Choroid plexus epithelial cell (primary cell): ENCODE results near the gene PLCH1.
A peak's percentile ranks its signal among the peaks of the same experiment; 100 is the strongest.

ENCODE experiments used
- DNase-seq: peaks from one replicate; pipeline ENCODE4 v3.0.0-alpha.2; 2010; ENCODE audit warnings: low read depth
- H3K4me3 ChIP-seq: 2 replicates; pipeline ENCODE4 v1.5.1; 2011; ENCODE audit warnings: low read depth, mild to moderate bottlenecking, control low read depth, low read length, moderate library complexity
- CTCF ChIP-seq: conservative IDR thresholded peaks from 2 replicates; pipeline ENCODE4 v1.5.1; 2011; ENCODE audit warnings: low read depth, mild to moderate bottlenecking, control low read depth, inconsistent platforms, low read length, moderate library complexity

The PLCH1 gene

GRCh38 chr3:155394240-155394639, 350.6 kb downstream of the PLCH1 start:
- H3K4me3 ChIP-seq = no peak overlapping the region
- no peak for TF ChIP-seq CTCF
- DNase-seq = no peak

GRCh38 chr3:155393316-155393715, 351.6 kb downstream of the PLCH1 start:
- TF ChIP-seq CTCF = no peak
- DNase-seq = no peak
- no peak overlapping the region for H3K4me3 ChIP-seq

GRCh38 chr3:155392138-155392537, 352.7 kb downstream of the PLCH1 start:
- no peak for DNase-seq
- TF ChIP-seq CTCF = no peak
- no peak overlapping the region for H3K4me3 ChIP-seq

- no peak overlapping the region for H3K4me3 ChIP-seq
- peak; percentile 39 for DNase-seq
- no peak for TF ChIP-seq CTCF
Observed at GRCh38 chr3:155391551-155391958, 353.3 kb downstream of the PLCH1 start.

- DNase-seq = peak; percentile 8
- TF ChIP-seq CTCF = no peak
- H3K4me3 ChIP-seq = no peak overlapping the region
Observed at GRCh38 chr3:155391104-155391503, 353.8 kb downstream of the PLCH1 start.

- no peak overlapping the region for H3K4me3 ChIP-seq
- no peak for TF ChIP-seq CTCF
- no peak for DNase-seq
Observed at GRCh38 chr3:155390351-155390750, 354.5 kb downstream of the PLCH1 start.

- TF ChIP-seq CTCF = no peak
- DNase-seq = no peak
- H3K4me3 ChIP-seq = no peak overlapping the region
Observed at GRCh38 chr3:155388417-155388816, 356.5 kb downstream of the PLCH1 start.
